Thymus (tissue), 11 donors: ENCODE results near the gene MEGF10. TPM values are rescaled to one million over a fixed set of nuclear protein-coding genes. Genes with fewer than 3 reads are reported as not detected.

Source experiments
- DNase-seq, 9 donors: peaks; one replicate each; pipeline ENCODE4 v3.0.0-alpha.2; 2013; ENCODE audit warnings: low spot score in 9 of 9, low read depth in 6 of 9, missing footprints in 1 of 9
- H3K27ac ChIP-seq, 2 donors: one replicate each; pipeline ENCODE4 v1.5.1; 2013; ENCODE audit warnings: control low read depth in 1 of 2, low read depth in 1 of 2, low read length in 1 of 2, mild to moderate bottlenecking in 1 of 2, moderate library complexity in 1 of 2
- H3K27me3 ChIP-seq, 2 donors: one replicate each; pipeline ENCODE4 v1.5.1; 2013; ENCODE audit warnings: low read length in 1 of 2; ENCODE audit not compliant: control insufficient read depth in 2 of 2, insufficient read depth in 1 of 2
- H3K36me3 ChIP-seq, 2 donors: one replicate each; pipeline ENCODE4 v1.5.1; 2013; ENCODE audit warnings: low read length in 1 of 2, mild to moderate bottlenecking in 1 of 2, moderate library complexity in 1 of 2; ENCODE audit not compliant: control insufficient read depth in 2 of 2, insufficient read depth in 2 of 2
- H3K4me1 ChIP-seq, 2 donors: one replicate each; pipeline ENCODE4 v1.5.1; 2013; ENCODE audit warnings: low read length in 2 of 2; ENCODE audit not compliant: control insufficient read depth in 2 of 2, insufficient read depth in 2 of 2
- H3K4me3 ChIP-seq, 2 donors: one replicate each; pipeline ENCODE4 v1.5.1; 2013; ENCODE audit warnings: low read length in 2 of 2, control low read depth in 1 of 2, mild to moderate bottlenecking in 1 of 2
- H3K9me3 ChIP-seq, 2 donors: one replicate each; pipeline ENCODE4 v1.5.1; 2013; ENCODE audit warnings: low read length in 1 of 2, mild to moderate bottlenecking in 1 of 2; ENCODE audit not compliant: control insufficient read depth in 2 of 2, insufficient read depth in 1 of 2
- WGBS: extraction: QIAGEN DNeasy Blood & Tissue Kit; methylation state at CpG from one replicate; pipeline ENCODE4 v1.1.7; 2013; 5-methylcytosine and 5-hydroxymethylcytosine counted together
- polyA plus RNA-seq: library from polyadenylated mRNA; stranded (reverse); fragments of 200-250 nt; gene quantifications from one replicate; pipeline ENCODE4 v1.2.3, GENCODE V29; 2013
- total RNA-seq: library from RNA; stranded (reverse); fragments of 120-200 nt; gene quantifications from one replicate; pipeline ENCODE4 v1.2.4, GENCODE V29; 2013
- donor health status: healthy.

MEGF10 gene
- total and polyA plus RNA-seq, 2 donors: 0.32 to 1.1 TPM

- DNase-seq: no peak
- Histone ChIP-seq H3K4me1 (no peaks in the 10 kb centered on the region), H3K27me3 (no peaks in the 10 kb centered on the region), H3K36me3 (no peaks in the 10 kb centered on the region), H3K9me3 (no peaks in the 10 kb centered on the region), H3K4me3 (no peak overlapping the region), H3K27ac (no peak overlapping the region)
- 74% methylated on average over 1 of the region's 1 CpG for WGBS
These were observed 135.3 kb downstream of the MEGF10 start for GRCh38 chr5:127425868-127426267.

GRCh38 chr5:127426661-127427060, 136.1 kb downstream of the MEGF10 start:
- H3K36me3 ChIP-seq: no peaks in the 10 kb centered on the region
- DNase-seq: no peak
- H3K9me3 ChIP-seq: no peaks in the 10 kb centered on the region
- no peaks in the 10 kb centered on the region for H3K27me3 ChIP-seq
- no peak overlapping the region for H3K4me3 ChIP-seq
- no peaks in the 10 kb centered on the region for H3K4me1 ChIP-seq
- 95% methylated on average over 2 of the region's 2 CpGs for WGBS
- H3K27ac ChIP-seq: no peak overlapping the region

GRCh38 chr5:127428276-127428675, 137.7 kb downstream of the MEGF10 start:
- no peak for DNase-seq
- 95% methylated on average over 2 of the region's 2 CpGs for WGBS
- Histone ChIP-seq H3K36me3 (no peaks in the 10 kb centered on the region), H3K4me3 (no peak overlapping the region), H3K4me1 (no peaks in the 10 kb centered on the region), H3K9me3 (no peaks in the 10 kb centered on the region), H3K27me3 (no peaks in the 10 kb centered on the region), H3K27ac (no peak overlapping the region)

GRCh38 chr5:127428748-127429147, 138.2 kb downstream of the MEGF10 start:
- Histone ChIP-seq H3K27me3 (no peaks in the 10 kb centered on the region), H3K27ac (no peak overlapping the region), H3K9me3 (no peaks in the 10 kb centered on the region), H3K36me3 (no peaks in the 10 kb centered on the region), H3K4me3 (no peak overlapping the region), H3K4me1 (no peaks in the 10 kb centered on the region)
- WGBS: 93% methylated on average over 5 of the region's 5 CpGs
- no peak for DNase-seq

- Histone ChIP-seq H3K27ac (no peak overlapping the region), H3K36me3 (no peaks in the 10 kb centered on the region), H3K4me1 (no peaks in the 10 kb centered on the region), H3K9me3 (no peaks in the 10 kb centered on the region), H3K27me3 (no peaks in the 10 kb centered on the region), H3K4me3 (no peak overlapping the region)
- no peak for DNase-seq
These were observed 139.3 kb downstream of the MEGF10 start for GRCh38 chr5:127429928-127430327.

GRCh38 chr5:127430627-127431026, 140.0 kb downstream of the MEGF10 start:
- H3K36me3 ChIP-seq: no peaks in the 10 kb centered on the region
- no peak overlapping the region for H3K27ac ChIP-seq
- no peaks in the 10 kb centered on the region for H3K27me3 ChIP-seq
- no peaks in the 10 kb centered on the region for H3K4me1 ChIP-seq
- H3K9me3 ChIP-seq: no peaks in the 10 kb centered on the region
- no peak for DNase-seq
- H3K4me3 ChIP-seq: no peak overlapping the region

- Histone ChIP-seq H3K36me3 (no peaks in the 10 kb centered on the region), H3K4me3 (no peak overlapping the region), H3K27me3 (no peaks in the 10 kb centered on the region), H3K4me1 (no peaks in the 10 kb centered on the region), H3K9me3 (no peaks in the 10 kb centered on the region), H3K27ac (no peak overlapping the region)
- DNase-seq: no peak
- WGBS: 93% methylated on average over 7 of the region's 7 CpGs
These were observed 141.5 kb downstream of the MEGF10 start for GRCh38 chr5:127431977-127432585.

- no peaks in the 10 kb centered on the region for H3K36me3 ChIP-seq
- WGBS: 94% methylated on average over 2 of the region's 2 CpGs
- H3K4me3 ChIP-seq: no peak overlapping the region
- no peak overlapping the region for H3K27ac ChIP-seq
- H3K9me3 ChIP-seq: no peaks in the 10 kb centered on the region
- H3K4me1 ChIP-seq: no peaks in the 10 kb centered on the region
- no peak for DNase-seq
- H3K27me3 ChIP-seq: no peaks in the 10 kb centered on the region
These were observed 142.9 kb downstream of the MEGF10 start for GRCh38 chr5:127433526-127433925.

GRCh38 chr5:127434588-127434987, 144.0 kb downstream of the MEGF10 start:
- WGBS: 96% methylated on average over 12 of the region's 12 CpGs
- no peaks in the 10 kb centered on the region for H3K4me1 ChIP-seq

GRCh38 chr5:127435821-127436220, 145.2 kb downstream of the MEGF10 start:
- H3K9me3 ChIP-seq: no peaks in the 10 kb centered on the region
- no peaks in the 10 kb centered on the region for H3K27me3 ChIP-seq
- H3K36me3 ChIP-seq: no peaks in the 10 kb centered on the region
- WGBS: 97% methylated on average over 2 of the region's 2 CpGs
- no peaks in the 10 kb centered on the region for H3K4me1 ChIP-seq
- DNase-seq: no peak
- no peak overlapping the region for H3K27ac ChIP-seq
- no peak overlapping the region for H3K4me3 ChIP-seq

More at GRCh38 chr5:127434588-127434987, 144.0 kb downstream of the MEGF10 start:
- no peaks in the 10 kb centered on the region for H3K9me3 ChIP-seq
- no peak for DNase-seq
- no peaks in the 10 kb centered on the region for H3K27me3 ChIP-seq
- no peak overlapping the region for H3K27ac ChIP-seq
- no peak overlapping the region for H3K4me3 ChIP-seq
- no peaks in the 10 kb centered on the region for H3K36me3 ChIP-seq
